Esophagus muscularis mucosa (tissue), 4 donors: ENCODE results near the gene SLC25A43. TPM values are rescaled to one million over a fixed set of nuclear protein-coding genes. Genes with fewer than 3 reads are reported as not detected.

Experiments
- DNase-seq: peaks from one replicate; pipeline ENCODE4 v3.0.0-alpha.2; 2017; ENCODE audit errors: extremely low spot score
- H3K27ac ChIP-seq, 4 donors: fragments of 200-600 bp; sonication (generic); replicated peaks in 1 of 4; 1 replicate in 3 of 4; 2 replicates in 1 of 4; pipeline ENCODE4 v1.5.1; 2016 to 2019; ENCODE audit warnings: mild to moderate bottlenecking in 1 of 4
- H3K27me3 ChIP-seq, 4 donors: fragments of 200-600 bp; sonication (generic); one replicate each; pipeline versions ENCODE4 v1.5.1 to v1.6.0; 2016 to 2019
- H3K36me3 ChIP-seq, 4 donors: fragments of 200-600 bp; sonication (generic); one replicate each; pipeline ENCODE4 v1.5.1; 2016 to 2019
- H3K4me1 ChIP-seq, 4 donors: fragments of 200-600 bp; sonication (generic); one replicate each; pipeline ENCODE4 v1.5.1; 2016 to 2019
- H3K4me3 ChIP-seq, 4 donors: fragments of 200-600 bp; sonication (generic); 1 replicate in 2 of 4; 2 replicates in 2 of 4; pipeline ENCODE4 v1.5.1; 2016 to 2019; ENCODE audit warnings: mild to moderate bottlenecking in 4 of 4, moderate library complexity in 1 of 4
- H3K9me3 ChIP-seq, 4 donors: fragments of 200-600 bp; sonication (generic); 1 replicate in 3 of 4; 2 replicates in 1 of 4; pipeline ENCODE4 v1.5.1; 2016 to 2019
- EP300 ChIP-seq: sonication (generic); formaldehyde crosslinking; IDR thresholded peaks from one replicate; pipeline ENCODE4 v1.6.1; 2017; ENCODE audit warnings: antibody characterized with exemption
- POLR2A ChIP-seq: fragments of 450-650 bp; IDR thresholded peaks from one replicate; pipeline ENCODE4 v1.6.1; 2017; ENCODE audit warnings: antibody characterized with exemption, moderate library complexity, mild to moderate bottlenecking, low read depth
- POLR2AphosphoS5 ChIP-seq, 2 donors: sonication (generic); formaldehyde crosslinking; IDR thresholded peaks; one replicate each; pipeline ENCODE4 v1.6.1; 2017; ENCODE audit warnings: antibody characterized with exemption in 2 of 2
- WGBS: methylation state at CpG from one replicate; pipeline ENCODE4 v1.1.5; 2018; 5-methylcytosine and 5-hydroxymethylcytosine counted together
- intact Hi-C: fragments of 100-400 bp; cut with DNase I; formaldehyde crosslinking; loops from one replicate; pipeline ENCODE4 v1.15.1; 2023
- total RNA-seq, 4 donors: library from RNA; depleted of rRNA; stranded (reverse); fragments of >200 nt; gene quantifications; one replicate each; pipeline versions ENCODE4 v1.1.0 to v1.2.1, GENCODE V29; 2016
- TF ChIP-seq, protein P1 (sequence below), 3 experiments: fragments of 200-600 bp in 2 of 3; fragments of 450-650 bp in 1 of 3; sonication (generic) in 2 of 3; IDR thresholded peaks; one replicate each; pipeline ENCODE4 v1.5.1; 2017 to 2019; ENCODE audit warnings: antibody characterized with exemption in 3 of 3, mild to moderate bottlenecking in 2 of 3, moderate library complexity in 1 of 3

The SLC25A43 gene
- total RNA-seq, 4 donors from 2014 or later: 6.6 to 15.4 (median 13.0) TPM

DNA sequence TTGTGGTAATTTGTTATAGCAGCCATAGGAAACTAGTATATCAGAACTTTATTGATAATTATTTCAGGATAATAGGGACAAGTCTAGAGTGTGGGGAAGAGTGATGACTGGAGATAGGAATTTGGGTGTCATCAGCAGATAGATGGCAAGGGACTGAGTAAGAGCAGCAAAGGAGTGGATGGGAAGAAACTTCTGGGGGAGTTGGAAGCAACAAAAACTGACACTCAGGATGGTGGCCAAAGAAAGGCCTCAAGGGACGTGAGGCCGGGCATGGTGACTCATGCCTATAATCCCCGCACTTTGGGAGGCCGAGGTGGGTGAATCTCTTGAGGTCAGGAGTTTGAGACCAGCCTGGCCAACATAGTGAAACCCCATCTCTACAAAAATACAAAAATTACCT lies 60.0 kb downstream of the SLC25A43 start:
- intact Hi-C loops: no loop called here
- Histone ChIP-seq H3K27me3 (no peaks in the 10 kb centered on the region), H3K4me1 (no peaks in the 10 kb centered on the region), H3K4me3 (no peak overlapping the region), H3K36me3 (no peaks in the 10 kb centered on the region), H3K27ac (no peak overlapping the region), H3K9me3 (no peaks in the 10 kb centered on the region)
- WGBS: 79% methylated on average over 4 of the region's 4 CpGs
- no peak for DNase-seq
- TF ChIP-seq POLR2AphosphoS5 (IDR thresholded peaks at IDR 0.05) (no peak), EP300 (no peak), POLR2A (no peak)
- TF ChIP-seq, protein P1, sequence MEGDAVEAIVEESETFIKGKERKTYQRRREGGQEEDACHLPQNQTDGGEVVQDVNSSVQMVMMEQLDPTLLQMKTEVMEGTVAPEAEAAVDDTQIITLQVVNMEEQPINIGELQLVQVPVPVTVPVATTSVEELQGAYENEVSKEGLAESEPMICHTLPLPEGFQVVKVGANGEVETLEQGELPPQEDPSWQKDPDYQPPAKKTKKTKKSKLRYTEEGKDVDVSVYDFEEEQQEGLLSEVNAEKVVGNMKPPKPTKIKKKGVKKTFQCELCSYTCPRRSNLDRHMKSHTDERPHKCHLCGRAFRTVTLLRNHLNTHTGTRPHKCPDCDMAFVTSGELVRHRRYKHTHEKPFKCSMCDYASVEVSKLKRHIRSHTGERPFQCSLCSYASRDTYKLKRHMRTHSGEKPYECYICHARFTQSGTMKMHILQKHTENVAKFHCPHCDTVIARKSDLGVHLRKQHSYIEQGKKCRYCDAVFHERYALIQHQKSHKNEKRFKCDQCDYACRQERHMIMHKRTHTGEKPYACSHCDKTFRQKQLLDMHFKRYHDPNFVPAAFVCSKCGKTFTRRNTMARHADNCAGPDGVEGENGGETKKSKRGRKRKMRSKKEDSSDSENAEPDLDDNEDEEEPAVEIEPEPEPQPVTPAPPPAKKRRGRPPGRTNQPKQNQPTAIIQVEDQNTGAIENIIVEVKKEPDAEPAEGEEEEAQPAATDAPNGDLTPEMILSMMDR (IDR thresholded peaks at IDR 0.05): no peak

DNA sequence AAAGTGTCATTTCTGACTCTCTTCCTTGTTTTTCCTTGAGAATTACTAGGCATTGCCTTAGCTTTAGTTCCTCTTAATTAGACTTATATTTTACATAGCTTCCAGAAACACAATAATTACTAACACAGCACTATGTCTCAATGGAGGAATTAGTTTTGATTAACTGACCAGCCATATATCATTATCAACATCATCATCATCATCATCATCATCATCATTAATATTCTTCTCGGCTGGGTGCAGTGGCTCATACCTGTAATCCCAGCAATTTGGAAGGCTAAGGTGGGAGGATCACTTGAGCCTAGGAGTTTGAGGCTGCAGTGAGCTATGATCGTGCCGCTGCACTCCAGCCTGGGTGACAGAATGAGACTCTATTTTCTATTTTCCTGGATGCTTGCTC lies 66.4 kb downstream of the SLC25A43 start:
- Histone ChIP-seq H3K4me1 (peaks cover 0 to 17% (median 14%) of the 10 kb centered on the region in 4 donors), H3K36me3 (peaks cover 0 to 10% (median 9%) of the 10 kb centered on the region in 4 donors), H3K4me3 (no peak overlapping the region), H3K27ac (no peak overlapping the region), H3K27me3 (no peaks in the 10 kb centered on the region), H3K9me3 (no peaks in the 10 kb centered on the region)
- intact Hi-C loops: no loop called here
- no peak for DNase-seq
- WGBS: 93% methylated on average over 3 of the region's 3 CpGs
- no peak for TF ChIP-seq EP300
- TF ChIP-seq, protein P1 (IDR thresholded peaks at IDR 0.05): no peak
- TF ChIP-seq POLR2AphosphoS5 (IDR thresholded peaks at IDR 0.05): no peak

DNA sequence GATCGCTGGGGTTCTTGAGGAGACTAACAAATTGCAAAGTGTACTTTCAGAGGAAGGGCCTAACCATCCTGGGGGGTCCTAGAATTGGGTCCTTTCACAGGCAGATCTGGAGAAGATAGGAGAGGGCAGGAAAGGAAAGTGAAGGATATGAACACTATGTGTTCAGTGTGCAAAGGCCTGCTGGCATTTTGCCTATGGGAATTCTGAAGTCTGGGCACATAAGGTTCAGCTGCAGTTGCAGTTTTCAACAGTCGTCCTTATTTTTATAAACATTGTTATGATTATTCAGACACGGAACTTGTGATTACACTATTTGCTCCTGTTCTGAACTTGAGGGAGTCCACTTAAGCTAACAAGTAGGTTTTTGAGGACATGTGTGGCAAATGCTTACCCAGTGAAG lies 67.8 kb downstream of the SLC25A43 start:
- H3K4me1 ChIP-seq: peaks cover 0 to 17% (median 14%) of the 10 kb centered on the region in 4 donors
- H3K27ac ChIP-seq: no peak overlapping the region
- intact Hi-C loops: no loop called here
- no peak overlapping the region for H3K4me3 ChIP-seq
- DNase-seq: no peak
- no peaks in the 10 kb centered on the region for H3K9me3 ChIP-seq
- WGBS: 84% methylated on average over 3 of the region's 3 CpGs
- no peak for TF ChIP-seq EP300
- TF ChIP-seq POLR2A: no peak
- no peak for TF ChIP-seq POLR2AphosphoS5 (IDR thresholded peaks at IDR 0.05)
- TF ChIP-seq, protein P1 (IDR thresholded peaks at IDR 0.05): no peak
- H3K36me3 ChIP-seq: peaks cover 0 to 20% (median 16%) of the 10 kb centered on the region in 4 donors
- H3K27me3 ChIP-seq: no peaks in the 10 kb centered on the region

DNA sequence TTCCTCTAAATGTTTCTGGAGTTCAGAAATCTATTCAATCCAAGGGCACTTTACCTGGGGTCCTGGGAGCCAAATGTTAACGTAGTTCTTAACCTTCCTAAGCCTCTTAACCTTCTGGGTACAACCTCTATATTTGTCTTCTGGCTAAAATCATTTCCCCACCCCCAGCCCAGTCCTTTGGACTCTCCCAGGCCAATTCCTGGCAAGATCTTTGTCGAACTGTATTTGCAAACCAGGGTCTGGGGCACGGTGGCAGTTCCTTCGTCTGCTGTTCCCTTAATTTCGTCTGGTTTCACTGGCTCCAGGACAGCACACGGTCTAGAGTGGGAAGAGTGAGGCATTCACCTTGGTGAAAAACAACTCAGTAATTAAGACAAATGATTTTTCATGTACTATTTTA lies 68.3 kb downstream of the SLC25A43 start:
- WGBS: 75% methylated on average over 6 of the region's 6 CpGs
- Histone ChIP-seq H3K9me3 (no peaks in the 10 kb centered on the region), H3K27ac (peak overlapping the region in 3 of 4 donors; percentile 96 to 98 (median 97)), H3K36me3 (peaks cover 0 to 20% (median 16%) of the 10 kb centered on the region in 4 donors), H3K27me3 (no peaks in the 10 kb centered on the region), H3K4me1 (peaks cover 0 to 17% (median 14%) of the 10 kb centered on the region in 4 donors), H3K4me3 (peak overlapping the region in 1 of 4 donors; percentile 81)
- DNase-seq: no peak
- TF ChIP-seq, protein P1 (IDR thresholded peaks at IDR 0.05): no peak
- TF ChIP-seq POLR2AphosphoS5 (IDR thresholded peaks at IDR 0.05): no peak
- no peak for TF ChIP-seq EP300
- no peak for TF ChIP-seq POLR2A
- intact Hi-C loops: no loop called here
